A673 (cell line): ENCODE data around the gene CDCA7L.

Experiments used
- EZH2 ChIP-seq: fragments of 200-600 bp; sonication (generic); IDR thresholded peaks from 2 replicates; pipeline ENCODE4 v1.6.1; 2017; ENCODE audit warnings: borderline replicate concordance, low read depth, mild to moderate bottlenecking, mixed read lengths, antibody characterized with exemption, low read length; ENCODE audit not compliant: poor library complexity, severe bottlenecking
- TF ChIP-seq, protein P1 (sequence below): fragments of 300-800, 200-600 bp; sonication (generic); conservative IDR thresholded peaks from 2 replicates; pipeline ENCODE4 v1.5.1; 2017; ENCODE audit warnings: low read depth, mild to moderate bottlenecking, antibody characterized with exemption, low read length, moderate library complexity, mixed read lengths

DNA sequence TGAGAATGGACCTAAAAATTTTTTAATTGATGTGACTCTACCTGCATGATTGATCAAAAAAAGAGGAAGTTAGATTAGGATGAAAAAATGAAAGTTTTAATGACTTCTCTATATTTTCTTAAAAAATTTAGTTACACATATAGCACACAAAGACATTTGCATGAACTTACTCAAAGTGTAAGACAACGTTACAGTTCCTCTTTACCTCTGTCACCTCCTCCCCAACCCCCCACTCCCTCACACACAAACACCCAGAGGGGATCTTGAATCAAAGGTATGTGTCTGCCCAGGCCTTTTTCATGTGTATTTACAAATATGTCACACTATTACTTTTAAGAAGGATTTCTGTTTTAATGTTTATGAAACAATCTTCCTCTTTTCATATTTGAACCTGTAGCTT is 20.6 kb upstream of the CDCA7L start:
- TF ChIP-seq EZH2, result no peak
- TF ChIP-seq, protein P1, sequence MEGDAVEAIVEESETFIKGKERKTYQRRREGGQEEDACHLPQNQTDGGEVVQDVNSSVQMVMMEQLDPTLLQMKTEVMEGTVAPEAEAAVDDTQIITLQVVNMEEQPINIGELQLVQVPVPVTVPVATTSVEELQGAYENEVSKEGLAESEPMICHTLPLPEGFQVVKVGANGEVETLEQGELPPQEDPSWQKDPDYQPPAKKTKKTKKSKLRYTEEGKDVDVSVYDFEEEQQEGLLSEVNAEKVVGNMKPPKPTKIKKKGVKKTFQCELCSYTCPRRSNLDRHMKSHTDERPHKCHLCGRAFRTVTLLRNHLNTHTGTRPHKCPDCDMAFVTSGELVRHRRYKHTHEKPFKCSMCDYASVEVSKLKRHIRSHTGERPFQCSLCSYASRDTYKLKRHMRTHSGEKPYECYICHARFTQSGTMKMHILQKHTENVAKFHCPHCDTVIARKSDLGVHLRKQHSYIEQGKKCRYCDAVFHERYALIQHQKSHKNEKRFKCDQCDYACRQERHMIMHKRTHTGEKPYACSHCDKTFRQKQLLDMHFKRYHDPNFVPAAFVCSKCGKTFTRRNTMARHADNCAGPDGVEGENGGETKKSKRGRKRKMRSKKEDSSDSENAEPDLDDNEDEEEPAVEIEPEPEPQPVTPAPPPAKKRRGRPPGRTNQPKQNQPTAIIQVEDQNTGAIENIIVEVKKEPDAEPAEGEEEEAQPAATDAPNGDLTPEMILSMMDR, result no peak
